Mucosa of descending colon (tissue), 3 donors: ENCODE data around the gene INO80. TPM values are rescaled to one million over a fixed set of nuclear protein-coding genes. Genes with fewer than 3 reads are reported as not detected.

Experiments used
- ATAC-seq: fragments of 200-7000 bp; cut with Tn5 transposase; one replicate; pipeline ENCODE4 v1.9.1; 2020; ENCODE audit warnings: mild to moderate bottlenecking, moderate library complexity
- DNase-seq, 3 donors: peaks; one replicate each; pipeline ENCODE4 v3.0.0-alpha.2; 2020
- H3K36me3 ChIP-seq: fragments of 200-600 bp; one replicate; pipeline ENCODE4 v1.8.0; 2021; ENCODE audit warnings: low read depth, mild to moderate bottlenecking
- H3K4me1 ChIP-seq: fragments of 200-600 bp; one replicate; pipeline ENCODE4 v1.8.0; 2021; ENCODE audit warnings: low read depth, mild to moderate bottlenecking
- H3K4me3 ChIP-seq: fragments of 200-600 bp; one replicate; pipeline ENCODE4 v1.8.0; 2021; ENCODE audit warnings: mild to moderate bottlenecking
- H3K9me3 ChIP-seq: fragments of 200-600 bp; one replicate; pipeline ENCODE4 v1.8.0; 2021; ENCODE audit warnings: mild to moderate bottlenecking
- CTCF ChIP-seq: fragments of 200-600 bp; IDR thresholded peaks from one replicate; pipeline ENCODE4 v1.8.0; 2022; ENCODE audit warnings: antibody characterized with exemption, mild to moderate bottlenecking
- intact Hi-C, 2 donors: fragments of 100-400 bp; cut with DNase I in 1 of 2; cut with micrococcal nuclease in 1 of 2; formaldehyde crosslinking; loops; one replicate each; pipeline versions ENCODE4 v1.11.0 to v1.11.1; 2022; cut with DNase I, micrococcal nuclease
- total RNA-seq, 3 donors: library from RNA; stranded (reverse); fragmentation: NEBNext Ultra II Directional in 2 of 3; extraction: Animal tissue kit (Norgen Biotek cat#: 25700) in 2 of 3; gene quantifications; one replicate each; pipeline versions ENCODE4 v1.2.1 to v1.2.4, GENCODE V29; 2021 to 2023
- donor health status: DM: no; HTN: no; CAD: no; lungs with moderate emphysema.
- donor health status: DM: no; HTN: no; CAD: no.
- donor health status: DM: no; HTN: yes; CAD: no.

The INO80 gene
- total RNA-seq, 3 donors from 2014 or later: 22.7 to 28.0 (median 26.3) TPM

GRCh38 chr15:41019174-41019573 is 96.9 kb downstream of the INO80 start:
- ATAC-seq (no peak), DNase-seq (no peak)
- Histone ChIP-seq H3K9me3 (no peaks in the 10 kb centered on the region), H3K4me3 (no peak overlapping the region), H3K4me1 (no peaks in the 10 kb centered on the region), H3K36me3 (no peaks in the 10 kb centered on the region)
- intact Hi-C loops: loop anchor here in 1 of 2 donors (10.0 kb wide), 1 partner anchor 74 kb away; no protein-coding TSS in a partner anchor
- TF ChIP-seq CTCF: no peak

- DNase-seq (peak in 1 of 3 donors; percentile 74), ATAC-seq (peak; percentile 86)
- Histone ChIP-seq H3K36me3 (no peaks in the 10 kb centered on the region), H3K4me3 (no peak overlapping the region), H3K9me3 (no peaks in the 10 kb centered on the region), H3K4me1 (no peaks in the 10 kb centered on the region)
- intact Hi-C loops: loop anchor here in 1 of 2 donors (10.0 kb wide), 1 partner anchor 74 kb away; no protein-coding TSS in a partner anchor
- peak; percentile 22 for TF ChIP-seq CTCF
Measured at GRCh38 chr15:41018534-41018933, 97.5 kb downstream of the INO80 start.

- Histone ChIP-seq H3K36me3 (no peaks in the 10 kb centered on the region), H3K9me3 (no peaks in the 10 kb centered on the region), H3K4me1 (no peaks in the 10 kb centered on the region), H3K4me3 (no peak overlapping the region)
- intact Hi-C loops: loop anchor here in 1 of 2 donors (10.0 kb wide), 1 partner anchor 72 kb away; no protein-coding TSS in a partner anchor
- ATAC-seq (peak; percentile 36), DNase-seq (no peak)
- TF ChIP-seq CTCF: no peak
Measured at GRCh38 chr15:41017066-41017735, 98.9 kb downstream of the INO80 start.

GRCh38 chr15:41013691-41014414 is 102.2 kb downstream of the INO80 start:
- TF ChIP-seq CTCF: no peak
- H3K9me3 ChIP-seq: no peaks in the 10 kb centered on the region
- H3K4me1 ChIP-seq: peaks cover 2% of the 10 kb centered on the region
- ATAC-seq: peak; percentile 17
- intact Hi-C loops: loop anchor here in 1 of 2 donors (10.0 kb wide), 1 partner anchor 69 kb away; no protein-coding TSS in a partner anchor
- no peak overlapping the region for H3K4me3 ChIP-seq
- no peak for DNase-seq
- no peaks in the 10 kb centered on the region for H3K36me3 ChIP-seq

- ATAC-seq: no peak
- intact Hi-C loops: loop anchor here in 1 of 2 donors (10.0 kb wide), 1 partner anchor 66 kb away; no protein-coding TSS in a partner anchor
- no peak overlapping the region for H3K4me3 ChIP-seq
- no peaks in the 10 kb centered on the region for H3K36me3 ChIP-seq
- DNase-seq: no peak
- peaks cover 2% of the 10 kb centered on the region for H3K4me1 ChIP-seq
- H3K9me3 ChIP-seq: no peaks in the 10 kb centered on the region
- no peak for TF ChIP-seq CTCF
Measured at GRCh38 chr15:41011055-41011815, 104.8 kb downstream of the INO80 start.
